H1 (cell line): Measurements from ENCODE around the gene WDR54. TPM values are rescaled to one million over a fixed set of nuclear protein-coding genes. Genes with fewer than 3 reads are reported as not detected.

Experiments
- CHD7 ChIP-seq: fragments of 300-600 bp; sonication (generic); IDR thresholded peaks from 2 replicates; pipeline ENCODE4 v1.7.1; 2012; ENCODE audit warnings: low read length, moderate library complexity, mild to moderate bottlenecking, inconsistent platforms; ENCODE audit not compliant: insufficient replicate concordance
- POLR2A ChIP-seq, 2 experiments: IDR thresholded peaks; 1 replicate in 1 of 2; 2 replicates in 1 of 2; pipeline ENCODE4 v1.6.1; 2011; ENCODE audit warnings: low read depth in 2 of 2, low read length in 2 of 2, mild to moderate bottlenecking in 2 of 2; ENCODE audit errors: control extremely low read depth in 1 of 2
- TAF7 ChIP-seq: optimal IDR thresholded peaks from 2 replicates; pipeline ENCODE3; 2011; ENCODE audit warnings: low read depth, mild to moderate bottlenecking, inconsistent platforms, low read length, moderate library complexity, borderline replicate concordance
- polyA plus RNA-seq, 7 experiments: library from polyadenylated mRNA; depleted of rRNA in 3 of 7; stranded (reverse) in 5 of 7; unstranded in 2 of 7; fragments of >200 nt in 5 of 7; fragments of 200-250 nt in 2 of 7; gene quantifications; 1 replicate in 5 of 7; 2 replicates in 1 of 7; 4 replicates in 1 of 7; pipeline versions ENCODE4 v1.2.1 to v1.2.3, GENCODE V29; 2011 to 2013; ENCODE audit warnings: missing spikeins in 2 of 7, mixed read lengths in 2 of 7
- total RNA-seq: library from RNA; stranded (reverse); fragmentation: NEBNext Ultra II Directional; extraction: Animal tissue kit (Norgen Biotek cat#: 25700); gene quantifications from 2 replicates; pipeline ENCODE4 v1.2.1, GENCODE V29; 2021

WDR54 gene
- total and polyA plus RNA-seq, 2 of the 8 experiments (the other 6 are each of a cell fraction or from before 2014, with no cell fraction given), result 41.6 to 125 TPM

- TF ChIP-seq TAF7, result no peak
- no peak for TF ChIP-seq POLR2A (IDR thresholded peaks at IDR 0.05; ENCODE audit: control extremely low read depth in 1 of 2, low read depth in 2 of 2, low read length in 2 of 2)
- TF ChIP-seq CHD7, result no peak
These were observed 4.7 kb downstream of the WDR54 start (continued) for GRCh38 chr2:74426181-74426758.
